Large intestine (tissue), 1 donor: Measurements from ENCODE around the gene CDK4. TPM values are rescaled to one million over a fixed set of nuclear protein-coding genes. Genes with fewer than 3 reads are reported as not detected.

Source experiments
- polyA plus RNA-seq: library from polyadenylated mRNA; unstranded; fragments of 120-200 nt; gene quantifications from one replicate; pipeline ENCODE4 v1.2.1, GENCODE V29; 2013

Gene CDK4
- polyA plus RNA-seq, 1 donor = 196 TPM

Other genes with a start within 250 kb of the CDK4 start
- 39.9 TPM for gene DDIT3, start 231.8 kb downstream of the CDK4 start, polyA plus RNA-seq
- 67.7 TPM for gene MBD6, start 229.5 kb downstream of the CDK4 start, polyA plus RNA-seq
- gene DCTN2, start 205.1 kb downstream of the CDK4 start, polyA plus RNA-seq = 136 TPM
- 12.3 TPM for gene KIF5A, start 202.3 kb downstream of the CDK4 start, polyA plus RNA-seq
- gene PIP4K2C, start 161.1 kb downstream of the CDK4 start, polyA plus RNA-seq = 26.0 TPM
- 25.9 TPM for gene DTX3, start 147.5 kb downstream of the CDK4 start, polyA plus RNA-seq
- gene ARHGEF25, start 140.9 kb downstream of the CDK4 start, polyA plus RNA-seq = 17.8 TPM
- 2.4 TPM for gene B4GALNT1, start 119.1 kb downstream of the CDK4 start, polyA plus RNA-seq
- 264 TPM for gene OS9, start 58.2 kb downstream of the CDK4 start, polyA plus RNA-seq
- 2.9 TPM for gene AGAP2, start 13.6 kb downstream of the CDK4 start, polyA plus RNA-seq
- 62.2 TPM for gene TSPAN31, start 7.3 kb downstream of the CDK4 start, polyA plus RNA-seq
- 28.1 TPM for gene MARCHF9, start 2.8 kb upstream of the CDK4 start, polyA plus RNA-seq
- gene CYP27B1, start 14.8 kb upstream of the CDK4 start, polyA plus RNA-seq = 1.8 TPM
- 22.8 TPM for gene METTL1, start 19.8 kb upstream of the CDK4 start, polyA plus RNA-seq
- gene EEF1AKMT3, start 20.3 kb upstream of the CDK4 start, polyA plus RNA-seq = 8.0 TPM
- gene TSFM, start 30.5 kb upstream of the CDK4 start, polyA plus RNA-seq = 36.0 TPM
- gene AVIL, start 66.4 kb upstream of the CDK4 start, polyA plus RNA-seq = 9.9 TPM
- 131 TPM for gene CTDSP2, start 94.4 kb upstream of the CDK4 start, polyA plus RNA-seq
- gene ATP23, start 189.3 kb upstream of the CDK4 start, polyA plus RNA-seq = 8.5 TPM